Natural killer cell (primary cell): Measurements from ENCODE around the gene FCGR1A. TPM values are rescaled to one million over a fixed set of nuclear protein-coding genes. Genes with fewer than 3 reads are reported as not detected.
"Not testable (repeated sequence)": the region's sequence is repeated elsewhere in the genome, so short reads cannot be mapped to it uniquely, and the experiment has no call there.

Experiments
- ATAC-seq, 3 donors: fragments of 150-1000 bp in 2 of 3; fragments of 200-7000 bp in 1 of 3; cut with Tn5 transposase; 1 replicate in 1 of 3; 2 replicates in 2 of 3; pipeline ENCODE4 v1.10.0; 2021; ENCODE audit warnings: mild to moderate bottlenecking in 2 of 3, moderate library complexity in 2 of 3
- DNase-seq, 2 donors: peaks; one replicate each; pipeline versions ENCODE4 v3.0.0 to v3.0.0-alpha.2; 2013 to 2021; ENCODE audit warnings: mixed read lengths in 1 of 2
- H3K27ac ChIP-seq: one replicate; pipeline ENCODE4 v1.5.1; 2013; ENCODE audit warnings: mild to moderate bottlenecking, low read length
- H3K27me3 ChIP-seq: one replicate; pipeline ENCODE4 v1.6.1; 2013; ENCODE audit warnings: low read length; ENCODE audit not compliant: control insufficient read depth, insufficient read depth
- H3K36me3 ChIP-seq: one replicate; pipeline ENCODE4 v1.6.1; 2013; ENCODE audit warnings: low read length; ENCODE audit not compliant: control insufficient read depth, insufficient read depth
- H3K4me1 ChIP-seq: one replicate; pipeline ENCODE4 v1.6.1; 2013; ENCODE audit warnings: low read length; ENCODE audit not compliant: control insufficient read depth, insufficient read depth
- H3K4me3 ChIP-seq: one replicate; pipeline ENCODE4 v1.5.1; 2013; ENCODE audit warnings: low read length
- H3K9me3 ChIP-seq: one replicate; pipeline ENCODE4 v1.6.1; 2013; ENCODE audit warnings: low read length; ENCODE audit not compliant: control insufficient read depth, insufficient read depth
- H3K27ac Mint-ChIP-seq, 2 donors: one replicate each; pipeline ENCODE4 v1.8.0; 2022; ENCODE audit warnings: mild to moderate bottlenecking in 2 of 2, mixed read lengths in 2 of 2, moderate library complexity in 1 of 2
- H3K27me3 Mint-ChIP-seq, 2 donors: one replicate each; pipeline ENCODE4 v1.8.0; 2022; ENCODE audit warnings: low read depth in 2 of 2, mixed read lengths in 2 of 2
- H3K36me3 Mint-ChIP-seq: one replicate; pipeline ENCODE4 v1.8.0; 2022; ENCODE audit warnings: mixed read lengths
- H3K4me1 Mint-ChIP-seq, 2 donors: one replicate each; pipeline ENCODE4 v1.8.0; 2022; ENCODE audit warnings: mixed read lengths in 2 of 2
- H3K4me3 Mint-ChIP-seq: one replicate; pipeline ENCODE4 v1.8.0; 2022; ENCODE audit warnings: mild to moderate bottlenecking, moderate library complexity, mixed read lengths
- H3K9me3 Mint-ChIP-seq, 2 donors: one replicate each; pipeline ENCODE4 v1.8.0; 2022; ENCODE audit warnings: mixed read lengths in 2 of 2
- WGBS: methylation state at CpG from one replicate; pipeline ENCODE4 v1.1.7; 2013; ENCODE audit warnings: missing lambda C conversion rate; ENCODE audit not compliant: insufficient coverage; 5-methylcytosine and 5-hydroxymethylcytosine counted together
- intact Hi-C: fragments of 100-400 bp; cut with micrococcal nuclease; formaldehyde crosslinking; loops from one replicate; pipeline ENCODE4 v1.14.2; 2022
- total RNA-seq, 4 donors: library from RNA; stranded (reverse); fragments of 120-200 nt in 1 of 4; gene quantifications; one replicate each; pipeline versions ENCODE4 v1.2.3 to v1.2.4, GENCODE V29; 2013 to 2022

FCGR1A gene
- total RNA-seq, 3 donors from 2014 or later (not counting 1 experiment from before 2014, with no cell fraction given) = 0.48 to 0.77 TPM; not detected in 1

- H3K27ac ChIP-seq = not testable (repeated sequence)
Observed at GRCh38 chr1:149841149-149841548, 58.7 kb downstream of the FCGR1A start.

More at GRCh38 chr1:149841149-149841548, 58.7 kb downstream of the FCGR1A start:
- H3K27me3 ChIP-seq, H3K9me3 Mint-ChIP-seq, H3K4me3 ChIP-seq, H3K4me1 ChIP-seq, H3K9me3 ChIP-seq, H3K36me3 Mint-ChIP-seq, H3K27me3 Mint-ChIP-seq, H3K4me3 Mint-ChIP-seq, DNase-seq, intact Hi-C loops, H3K36me3 ChIP-seq, H3K27ac Mint-ChIP-seq: not testable (repeated sequence)
- WGBS = no CpG with 5 or more reads among the region's 26 CpGs
- H3K4me1 Mint-ChIP-seq = peaks cover 25 to 29% of the 10 kb centered on the region in 2 donors
- peak; percentile 36 to 59 (median 44) for ATAC-seq

Other genes starting within 250 kb of the FCGR1A start
- gene PPIAL4C, start 198.8 kb upstream of the FCGR1A start, total RNA-seq = 1 to 10 TPM in 1 of 3 donors, not detected in 2; 1.6 TPM
- 1 to 10 TPM; 7.0 to 8.3 (median 7.9) TPM for gene BOLA1, start 116.9 kb downstream of the FCGR1A start, total RNA-seq
- gene SV2A, start 135.2 kb downstream of the FCGR1A start, total RNA-seq = 1 to 10 TPM in 2 of 3 donors, under 1 TPM in 1; 0.73 to 3.9 (median 1.3) TPM
- gene SF3B4, start 145.1 kb downstream of the FCGR1A start, total RNA-seq = 10 to 100 TPM; 67.3 to 73.7 (median 68.5) TPM
- 1 to 10 TPM; 1.8 to 3.0 (median 2.9) TPM for gene MTMR11, start 154.2 kb downstream of the FCGR1A start, total RNA-seq
- 10 to 100 TPM; 10.6 to 19.6 (median 12.3) TPM for gene OTUD7B, start 228.0 kb downstream of the FCGR1A start, total RNA-seq